GM19023 (cell line): ENCODE measurements around the gene DPY19L3.
"Not testable (repeated sequence)": the region's sequence is repeated elsewhere in the genome, so short reads cannot be mapped to it uniquely, and the experiment has no call there.

ENCODE experiments used
- ATAC-seq: cut with Tn5 transposase; IDR thresholded peaks from one replicate; pipeline ENCODE4 v1.9.1; 2021; ENCODE audit warnings: mild to moderate bottlenecking, moderate library complexity; ENCODE audit not compliant: unreplicated experiment

Gene DPY19L3, protein sequence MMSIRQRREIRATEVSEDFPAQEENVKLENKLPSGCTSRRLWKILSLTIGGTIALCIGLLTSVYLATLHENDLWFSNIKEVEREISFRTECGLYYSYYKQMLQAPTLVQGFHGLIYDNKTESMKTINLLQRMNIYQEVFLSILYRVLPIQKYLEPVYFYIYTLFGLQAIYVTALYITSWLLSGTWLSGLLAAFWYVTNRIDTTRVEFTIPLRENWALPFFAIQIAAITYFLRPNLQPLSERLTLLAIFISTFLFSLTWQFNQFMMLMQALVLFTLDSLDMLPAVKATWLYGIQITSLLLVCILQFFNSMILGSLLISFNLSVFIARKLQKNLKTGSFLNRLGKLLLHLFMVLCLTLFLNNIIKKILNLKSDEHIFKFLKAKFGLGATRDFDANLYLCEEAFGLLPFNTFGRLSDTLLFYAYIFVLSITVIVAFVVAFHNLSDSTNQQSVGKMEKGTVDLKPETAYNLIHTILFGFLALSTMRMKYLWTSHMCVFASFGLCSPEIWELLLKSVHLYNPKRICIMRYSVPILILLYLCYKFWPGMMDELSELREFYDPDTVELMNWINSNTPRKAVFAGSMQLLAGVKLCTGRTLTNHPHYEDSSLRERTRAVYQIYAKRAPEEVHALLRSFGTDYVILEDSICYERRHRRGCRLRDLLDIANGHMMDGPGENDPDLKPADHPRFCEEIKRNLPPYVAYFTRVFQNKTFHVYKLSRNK

DNA sequence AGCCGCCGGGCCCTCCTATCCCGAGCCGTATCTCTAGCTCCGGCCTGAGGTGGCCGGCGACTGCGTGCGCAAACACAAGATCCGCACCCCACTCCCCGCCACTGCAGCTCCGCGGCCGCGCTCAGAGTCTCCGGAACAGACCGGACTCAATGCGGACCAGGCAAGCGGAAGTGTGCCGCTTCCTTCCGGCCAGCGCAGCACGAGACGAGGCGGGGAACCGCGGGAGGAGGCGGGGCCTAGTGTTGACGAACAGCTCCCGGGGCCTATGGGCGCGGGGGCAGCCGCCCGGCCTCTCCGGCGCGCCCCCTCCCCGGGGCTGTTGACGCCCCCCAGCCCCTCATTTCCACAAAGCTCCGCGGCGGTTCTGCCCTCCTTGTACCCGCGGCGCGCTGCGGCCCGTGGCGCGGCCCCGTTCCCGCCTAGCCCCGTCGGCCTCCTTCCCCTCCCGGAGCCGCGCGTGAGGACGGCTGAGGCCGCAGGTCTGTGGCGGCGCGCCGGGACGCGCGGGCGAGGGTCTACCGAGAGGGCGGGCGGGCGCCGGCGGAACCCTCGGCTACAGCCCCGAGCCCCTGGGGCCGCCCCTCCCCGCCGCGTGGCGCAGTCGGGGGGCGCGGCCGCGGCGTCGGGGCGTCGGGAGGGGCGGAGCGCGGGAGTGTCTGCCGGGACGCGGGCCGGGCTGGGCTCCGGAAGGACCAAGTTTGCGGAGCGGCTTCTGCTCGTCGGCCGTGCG is at the start of gene DPY19L3:
Gene DPY19L3, plus strand, starts transcription at position 340 of the 730 bp plus-strand sequence. CDS start 2,484 bp downstream, outside the sequence.
- ATAC-seq, result peak; percentile 96

DNA sequence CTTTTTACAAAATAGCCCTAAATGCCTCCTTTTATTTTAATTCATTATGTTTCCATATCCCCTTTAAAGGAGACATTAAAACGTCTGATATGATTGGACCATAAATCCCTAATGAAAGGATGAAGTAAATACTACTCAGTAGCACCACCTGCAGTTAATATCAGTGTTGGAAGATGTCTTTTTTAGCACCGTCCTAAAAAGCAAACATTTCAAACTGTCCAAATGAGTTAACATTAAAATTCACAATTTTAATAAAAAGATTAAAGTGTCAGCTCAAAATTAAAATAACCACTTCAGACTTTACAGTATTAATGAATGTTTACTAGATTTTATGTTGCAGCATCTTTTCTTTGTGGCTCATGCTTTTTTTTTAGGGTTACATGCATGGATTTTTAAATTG is 47.9 kb upstream of the DPY19L3 start:
- no peak for ATAC-seq

DNA sequence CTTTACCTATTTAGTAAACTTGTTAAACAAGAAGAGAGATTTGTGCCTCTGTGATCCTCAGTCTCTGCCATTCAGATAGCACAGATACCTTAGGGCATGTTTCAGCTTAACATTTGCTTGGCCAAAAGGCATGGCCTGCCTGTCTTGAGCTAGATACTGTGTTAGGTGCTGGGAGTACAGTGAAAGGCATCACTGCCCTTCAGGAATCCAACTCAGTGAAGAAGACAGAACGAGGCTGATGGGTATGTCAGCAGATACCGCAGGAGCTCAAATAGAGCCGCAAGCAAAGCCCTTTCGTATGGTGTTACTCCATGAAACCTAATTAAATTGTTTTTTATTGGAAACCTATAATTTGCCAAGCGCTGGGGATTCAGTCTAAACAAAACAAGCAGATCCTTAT is 47.2 kb upstream of the DPY19L3 start:
- ATAC-seq, result no peak

DNA sequence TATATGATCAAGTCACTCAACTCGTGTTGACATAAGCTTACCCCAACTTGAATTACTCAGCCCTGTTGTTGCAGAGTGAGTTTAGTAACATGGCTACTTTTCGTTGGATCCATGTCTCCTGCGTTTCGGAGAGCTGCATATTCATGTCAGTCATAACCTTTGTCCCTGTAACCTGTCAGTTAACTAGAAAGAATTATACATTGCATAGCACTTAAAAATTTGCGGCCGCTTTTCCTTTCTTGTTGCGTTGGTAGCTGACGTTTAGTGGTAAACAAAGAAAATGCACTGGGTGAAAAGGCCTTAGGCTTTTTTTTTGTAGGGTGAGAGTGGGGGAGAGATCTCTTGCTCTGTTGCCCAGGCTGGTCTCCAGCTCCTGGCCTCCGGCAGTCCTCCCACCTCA is 46.0 kb upstream of the DPY19L3 start:
- no peak for ATAC-seq

DNA sequence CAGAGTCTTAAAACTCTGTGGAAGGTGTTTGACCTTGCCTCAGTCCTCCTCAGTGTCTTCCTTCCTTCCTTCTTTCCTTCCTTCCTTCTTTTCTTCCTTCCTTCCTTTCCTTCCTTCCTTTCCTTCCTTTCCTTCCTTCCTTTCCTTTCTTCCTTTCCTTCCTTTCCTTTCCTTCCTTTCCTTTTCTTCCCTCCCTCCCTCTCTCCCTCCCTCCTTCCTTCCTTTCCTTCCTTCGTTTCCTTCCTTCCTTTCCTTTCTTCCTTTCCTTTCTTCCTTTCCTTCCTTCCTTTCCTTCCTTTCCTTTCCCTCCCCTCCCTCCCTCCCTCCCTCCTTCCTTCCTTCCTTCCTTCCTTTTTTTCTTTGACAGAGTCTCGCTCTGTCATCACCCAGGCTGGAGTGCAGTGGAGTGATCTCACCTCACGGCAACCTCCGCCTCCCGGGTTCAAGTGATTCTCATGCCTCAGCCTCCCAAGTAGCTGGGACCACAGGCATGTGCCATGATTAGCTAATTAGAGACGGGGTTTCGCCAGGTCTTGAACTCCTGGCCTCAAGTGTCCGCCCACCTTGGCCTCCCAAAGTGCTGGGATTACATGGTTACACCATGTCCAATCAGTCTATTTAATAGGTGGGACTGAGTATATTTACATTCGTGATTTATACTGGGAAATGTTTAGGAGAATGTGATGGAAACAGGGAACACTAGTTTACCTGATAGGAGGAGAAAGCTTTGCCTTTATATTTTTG is 43.8 kb upstream of the DPY19L3 start:
- ATAC-seq, result no peak

DNA sequence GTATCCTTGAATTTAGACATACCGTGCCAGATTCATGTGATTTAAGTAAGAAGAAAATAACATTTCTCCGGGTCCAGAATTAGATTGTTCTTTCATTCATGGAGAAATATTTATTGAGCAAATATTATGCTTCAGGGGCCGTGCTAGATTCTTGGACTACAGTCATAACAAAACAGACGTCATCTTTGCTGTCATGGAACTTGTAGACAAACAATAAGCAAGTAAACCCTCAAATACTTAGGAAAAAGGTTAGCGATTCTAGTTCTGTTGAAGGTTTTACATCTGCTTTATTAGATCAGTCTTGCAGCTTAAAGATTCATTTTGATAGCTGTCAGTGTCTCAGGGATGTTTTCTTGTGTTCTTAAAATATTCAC is 43.3 kb upstream of the DPY19L3 start:
- no peak for ATAC-seq

DNA sequence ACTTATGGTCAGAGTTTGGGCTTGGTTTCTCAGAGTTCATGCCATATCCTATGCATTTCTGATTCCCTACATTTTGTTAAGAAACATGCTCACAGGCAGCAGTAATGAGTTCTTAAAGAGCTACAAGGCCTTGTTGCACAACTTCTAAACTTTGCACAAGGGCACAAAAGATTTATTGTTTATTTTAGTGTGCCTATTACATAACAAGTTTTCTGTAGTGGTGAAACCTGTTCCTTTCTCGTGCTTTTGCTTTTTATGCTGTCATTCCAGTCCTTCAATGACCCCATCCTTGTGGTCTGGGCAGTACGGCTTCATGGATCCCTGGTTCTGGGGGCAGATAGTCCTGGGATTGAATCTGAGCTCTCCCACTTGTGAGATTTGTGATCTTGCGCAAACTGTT is 42.4 kb upstream of the DPY19L3 start:
- ATAC-seq, result no peak

DNA sequence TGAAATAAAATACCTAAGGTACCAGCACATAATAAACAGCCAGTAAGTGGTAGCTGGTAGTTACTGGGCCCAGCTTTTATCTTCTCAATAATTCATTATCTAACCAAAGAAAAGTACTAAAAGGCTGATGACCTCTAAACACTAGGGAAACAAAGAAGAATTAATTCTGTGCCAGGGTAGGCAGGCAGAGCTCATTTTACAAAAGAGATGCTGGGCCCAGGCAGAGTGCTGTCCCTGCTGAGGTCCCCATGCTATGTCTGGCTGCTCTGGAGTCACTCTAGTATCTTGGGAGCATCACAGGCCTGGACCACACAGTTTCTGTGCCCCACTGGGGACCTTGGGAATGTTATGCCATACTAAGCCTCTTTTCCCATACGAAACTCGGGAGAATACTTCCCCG is 41.9 kb upstream of the DPY19L3 start:
- no peak for ATAC-seq

DNA sequence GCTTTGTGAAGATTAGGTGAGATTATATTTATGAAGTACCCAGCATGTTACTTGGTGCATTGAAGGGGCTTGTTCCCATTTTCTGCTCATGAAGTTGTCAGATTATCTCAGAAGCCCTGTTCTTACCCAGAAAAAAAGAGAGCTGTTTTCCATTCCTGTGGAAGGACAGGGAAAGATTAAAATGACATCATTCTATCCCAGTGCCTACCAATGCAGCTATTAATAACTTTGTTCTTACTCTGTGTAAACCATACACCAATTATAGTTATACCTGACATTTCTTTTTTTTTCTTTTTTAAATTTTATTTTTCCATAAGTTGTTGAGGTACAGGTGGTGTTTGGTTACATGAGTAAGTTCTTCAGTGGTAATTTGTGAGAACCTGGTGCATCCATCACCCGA is 41.5 kb upstream of the DPY19L3 start:
- ATAC-seq, result no peak

DNA sequence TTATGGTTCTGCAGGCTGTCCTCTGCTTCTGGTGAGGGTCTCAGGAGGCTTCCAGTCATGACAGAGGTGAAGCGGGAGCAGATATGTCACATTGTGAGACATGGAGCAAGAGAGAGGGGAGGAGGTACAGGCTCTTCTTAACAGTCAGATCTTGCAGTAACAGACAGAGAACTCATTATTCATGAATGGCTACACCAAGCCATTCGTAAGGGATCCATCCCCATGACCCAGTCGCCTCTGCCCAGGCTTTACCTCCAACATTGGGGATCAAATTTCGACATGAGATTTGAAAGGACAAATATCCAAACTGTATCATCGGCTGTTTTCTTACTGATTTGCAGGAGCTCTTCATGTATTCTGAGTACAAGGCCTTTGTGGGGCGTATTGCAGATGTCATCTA is 38.5 kb upstream of the DPY19L3 start:
- no peak for ATAC-seq

DNA sequence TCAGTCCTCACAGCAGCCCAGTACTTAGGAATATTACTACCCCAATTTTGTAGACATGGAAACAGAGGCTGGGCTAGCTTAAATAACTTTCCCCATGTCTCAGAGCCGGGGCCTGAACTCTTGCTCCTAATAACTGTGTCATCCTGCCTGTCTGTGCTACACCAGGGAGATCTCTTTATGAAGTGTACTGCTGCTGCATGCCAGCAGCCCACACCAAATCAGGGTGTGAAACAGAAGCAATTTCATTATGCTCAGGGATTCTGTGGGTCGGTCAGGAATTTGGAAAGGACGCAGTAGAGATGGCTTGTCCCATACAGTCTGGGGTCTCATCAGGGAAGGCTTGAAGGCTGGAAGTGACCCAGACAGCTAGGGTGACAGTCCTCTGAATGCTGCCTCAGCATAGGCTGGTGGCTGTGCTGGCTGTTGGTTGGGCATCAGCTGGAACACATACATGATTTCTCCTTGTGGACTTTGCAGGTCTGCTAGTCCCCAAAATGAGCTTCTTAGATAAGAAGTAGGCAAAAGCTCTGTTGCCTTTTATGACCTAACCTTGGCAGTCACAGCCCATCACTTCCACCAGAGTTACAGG is 37.5 kb upstream of the DPY19L3 start:
- ATAC-seq, result no peak

DNA sequence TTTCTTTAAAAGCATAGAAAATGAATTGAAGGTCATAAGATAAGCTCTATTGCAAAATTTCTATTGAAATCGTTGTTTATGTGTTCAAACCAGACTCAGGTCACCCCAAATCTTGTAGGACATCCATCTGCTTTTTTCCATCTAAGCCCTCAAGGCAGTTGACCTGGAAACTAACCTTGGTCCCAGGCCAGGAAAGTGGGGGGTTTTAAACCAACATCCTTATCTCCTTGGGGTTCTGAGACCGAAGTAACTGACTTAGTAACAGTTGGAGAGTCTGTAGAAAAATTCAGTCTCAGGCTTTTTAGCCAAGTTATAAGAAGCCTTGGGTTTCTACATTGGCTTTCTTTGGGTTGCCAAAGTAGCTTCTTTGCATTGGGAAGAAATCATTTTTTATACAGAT is 36.8 kb upstream of the DPY19L3 start:
- ATAC-seq, result no peak

DNA sequence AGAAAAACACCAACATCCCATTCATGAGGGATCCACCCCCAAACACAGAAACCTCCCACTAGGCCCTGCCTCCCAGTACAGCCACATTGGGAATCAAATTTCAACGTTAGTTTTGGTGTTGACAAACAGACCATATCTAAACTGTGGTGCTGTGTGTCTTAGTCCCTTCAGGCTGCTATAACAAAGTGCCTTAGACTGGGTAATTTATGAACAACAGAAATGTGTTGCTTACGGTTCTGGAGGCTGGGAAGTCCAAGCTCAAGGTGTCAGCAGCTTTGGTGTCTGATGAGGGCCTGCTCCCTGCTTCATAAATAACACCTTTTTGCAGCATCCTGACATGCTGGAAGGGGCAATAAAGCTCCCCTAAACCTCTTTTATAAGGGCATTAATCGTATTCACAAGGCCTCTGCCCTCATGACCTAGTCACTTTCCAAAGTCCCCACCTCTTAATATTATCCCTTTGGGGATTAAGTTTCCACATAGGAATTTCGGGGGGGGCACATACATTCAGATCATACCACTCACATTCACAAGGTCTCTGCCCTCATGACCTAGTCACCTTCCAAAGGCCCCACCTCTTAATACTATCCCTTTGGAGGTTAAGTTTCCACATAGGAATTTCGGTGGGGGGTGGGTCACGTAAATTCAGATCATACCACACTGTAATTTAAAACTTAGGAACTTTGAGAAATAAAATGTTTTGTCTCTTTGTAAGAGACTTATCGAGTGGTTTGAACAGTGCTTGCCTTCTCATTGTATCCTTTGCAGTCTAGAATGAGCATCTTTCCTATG is 32.6 kb upstream of the DPY19L3 start:
- ATAC-seq, result no peak

DNA sequence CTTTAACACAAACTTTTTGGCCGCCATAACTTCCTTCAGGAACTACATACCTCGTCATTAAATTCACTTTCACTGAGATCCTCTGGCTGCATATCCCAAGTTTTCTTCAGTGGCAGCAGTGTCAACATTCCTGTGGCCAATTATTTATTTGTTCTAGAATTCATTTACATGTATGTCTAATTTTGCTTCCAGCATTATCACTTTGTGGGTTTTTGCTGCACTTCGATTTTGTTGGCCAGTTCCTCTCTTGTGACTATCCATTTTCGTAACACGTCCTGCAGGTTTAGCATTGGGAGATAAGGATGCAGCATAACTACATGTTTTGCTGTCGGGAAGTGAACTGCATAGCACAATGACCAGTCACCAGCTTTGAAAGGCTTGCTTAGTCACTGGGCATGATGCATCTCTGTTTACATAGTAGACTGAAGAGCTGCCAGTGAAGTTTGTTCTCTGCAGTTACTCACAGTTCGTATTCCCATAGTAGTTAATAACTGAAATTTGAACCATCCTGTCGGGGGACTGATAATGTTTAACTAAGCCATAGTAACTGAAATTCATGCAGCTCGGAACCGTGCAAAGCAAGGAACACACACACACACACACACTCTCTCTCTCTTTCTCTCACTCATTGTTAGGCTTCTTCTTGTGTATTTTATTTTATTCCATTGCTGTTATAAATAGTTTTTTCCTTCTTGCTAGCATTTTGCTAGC is 31.8 kb upstream of the DPY19L3 start:
- ATAC-seq, result no peak

DNA sequence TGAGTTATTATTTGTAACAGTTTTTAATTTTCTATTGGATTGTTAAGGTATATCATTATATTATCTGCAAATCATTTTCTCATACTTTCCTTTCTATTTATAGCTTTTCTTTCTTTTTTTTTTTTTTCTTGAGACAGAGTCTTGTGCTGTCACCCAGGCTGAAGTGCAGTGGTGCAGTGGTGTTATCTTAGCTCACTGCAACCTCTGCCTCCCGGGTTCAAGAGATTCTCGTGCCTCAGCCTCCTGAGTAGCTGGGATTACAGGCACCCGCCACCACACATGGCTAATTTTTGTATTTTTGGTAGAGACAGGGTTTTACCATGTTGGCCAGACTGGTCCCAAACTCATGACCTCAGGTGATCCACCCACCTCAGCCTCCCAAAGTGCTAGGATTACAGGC is 31.2 kb upstream of the DPY19L3 start:
- ATAC-seq, result not testable (repeated sequence)

DNA sequence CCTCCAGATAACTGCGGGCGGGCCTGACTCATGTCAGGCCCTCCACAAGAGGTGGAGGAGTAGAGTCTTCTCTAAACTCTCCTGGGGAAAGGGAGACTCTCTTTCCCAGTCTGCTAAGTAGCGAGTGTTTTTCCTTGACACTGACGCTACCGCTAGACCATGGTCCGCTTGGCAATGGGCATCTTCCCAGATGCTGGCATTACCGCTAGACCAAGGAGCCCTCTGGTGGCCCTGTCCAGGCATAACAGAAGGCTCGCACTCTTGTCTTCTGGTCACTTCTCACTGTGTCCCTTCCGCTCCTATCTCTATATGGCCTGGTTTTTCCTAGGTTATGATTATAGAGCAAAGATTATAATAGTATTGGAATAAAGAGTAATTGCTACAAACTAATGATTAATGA is 28.5 kb upstream of the DPY19L3 start:
- not testable (repeated sequence) for ATAC-seq

DNA sequence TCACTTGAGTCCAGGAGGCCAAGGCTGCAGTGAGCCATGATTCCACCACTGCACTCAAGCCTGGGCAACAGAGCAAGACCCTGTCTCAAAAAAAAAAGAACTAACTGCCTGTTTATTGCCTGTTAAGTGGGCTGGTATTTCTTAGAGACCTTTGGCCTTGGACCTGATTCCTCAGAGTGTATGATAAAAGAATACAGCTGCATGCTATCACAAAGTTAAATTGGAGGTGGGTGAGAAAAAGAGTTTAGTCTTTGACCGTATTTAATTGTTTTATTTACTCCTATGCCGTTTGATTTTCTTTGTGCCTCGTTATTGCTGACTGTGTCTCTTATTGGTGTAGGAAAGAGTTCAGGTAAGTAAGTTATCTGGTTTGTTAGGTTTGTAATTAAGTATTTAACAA is 25.3 kb upstream of the DPY19L3 start:
- ATAC-seq, result no peak

DNA sequence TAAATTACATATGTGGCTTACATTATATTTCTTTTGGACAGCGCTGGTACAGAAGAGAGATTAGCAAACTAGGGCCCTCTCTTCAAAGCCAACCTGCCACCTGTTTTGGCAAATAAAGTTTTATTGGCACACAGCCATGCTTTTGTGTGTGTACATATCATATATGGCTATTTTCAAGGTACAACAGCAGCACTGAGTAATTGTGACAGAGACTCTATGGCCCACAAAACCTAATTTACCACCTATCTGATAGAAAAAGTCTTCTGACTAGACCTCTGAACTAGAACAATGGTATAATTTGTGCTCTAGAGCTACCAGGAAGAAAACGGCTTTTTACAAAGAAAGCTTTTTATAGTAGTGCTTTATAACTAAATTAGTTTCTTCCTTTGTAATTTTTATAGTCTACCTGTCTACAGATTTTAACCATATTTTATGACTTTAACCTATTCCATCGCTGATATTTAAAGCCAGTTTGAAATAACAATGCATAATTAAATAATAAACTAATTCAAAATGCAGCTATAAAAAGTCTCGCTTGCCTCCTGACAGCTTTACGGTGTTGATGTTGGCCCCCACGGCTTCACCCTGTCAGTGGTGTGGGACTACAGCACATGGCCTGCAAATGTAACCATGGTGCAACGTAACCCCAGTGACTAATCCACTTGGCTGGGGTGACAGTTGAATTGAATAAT is 17.7 kb upstream of the DPY19L3 start:
- ATAC-seq, result no peak

DNA sequence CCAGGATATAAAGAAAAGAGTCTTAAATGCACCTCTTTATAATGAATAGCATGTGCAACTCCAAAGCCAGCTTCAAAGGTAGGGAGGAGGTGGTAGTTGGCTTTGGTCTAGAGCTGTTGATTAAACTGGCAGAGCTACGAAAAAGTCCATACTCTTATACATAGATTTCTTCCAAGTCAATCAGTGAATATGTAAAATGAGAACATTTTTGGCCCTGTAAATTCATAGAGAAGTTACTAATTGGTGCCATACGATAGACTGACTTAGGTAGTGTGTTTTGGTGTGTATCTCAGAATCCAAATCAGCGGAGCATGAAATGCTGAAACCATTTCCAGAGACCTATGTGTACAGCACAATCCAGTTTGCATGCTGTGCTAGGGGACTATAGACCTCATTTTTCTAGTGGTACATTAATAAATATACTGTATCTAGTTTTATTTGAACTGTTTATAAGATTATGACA is 17.1 kb upstream of the DPY19L3 start:
- ATAC-seq, result no peak
